Panc1 (cell line): ENCODE measurements around the gene PSMB9. TPM values are rescaled to one million over a fixed set of nuclear protein-coding genes. Genes with fewer than 3 reads are reported as not detected.

ENCODE experiments used
- ATAC-seq: fragments of 200-7000 bp; cut with Tn5 transposase; 2 replicates; pipeline ENCODE4 v1.9.1; 2020; ENCODE audit warnings: mild to moderate bottlenecking, moderate library complexity
- BruUV-seq: library from RNA; stranded (reverse); fragments of 400-500 nt; replicated peaks from 2 replicates; lab custom pipeline; 2021; lab: Mats Ljungman, UMichigan
- CTCF ChIA-PET: fragments of 300-600 bp; sonication (Branson Sonifier 250); formaldehyde crosslinking; loops from one replicate; lab custom pipeline; 2022; ENCODE audit warnings: antibody characterized with exemption; lab: Charles Lee
- POLR2A ChIA-PET: fragments of 300-600 bp; sonication (Branson Sonifier 250); formaldehyde crosslinking; loops from one replicate; lab custom pipeline; 2022; ENCODE audit warnings: antibody characterized with exemption; lab: Charles Lee
- DNase-seq: peaks from one replicate; pipeline ENCODE4 v3.0.0-alpha.2; 2010; ENCODE audit warnings: low read depth, low spot score
- H3K27ac ChIP-seq: 2 replicates; pipeline ENCODE4 v1.5.1; 2011; ENCODE audit warnings: mild to moderate bottlenecking, low read length, inconsistent platforms
- H3K27me3 ChIP-seq: fragments of 200-500 bp; sonication (Bioruptor generic); 2 replicates; pipeline ENCODE4 v1.6.0; 2014; ENCODE audit warnings: low read length, inconsistent platforms; ENCODE audit not compliant: control insufficient read depth, insufficient read depth
- H3K36me3 ChIP-seq: fragments of 200-500 bp; sonication (Bioruptor generic); 2 replicates; pipeline ENCODE4 v1.5.1; 2014; ENCODE audit warnings: inconsistent platforms, mild to moderate bottlenecking, low read length, moderate library complexity; ENCODE audit not compliant: control insufficient read depth, insufficient read depth
- H3K4me1 ChIP-seq: 2 replicates; pipeline ENCODE4 v1.5.1; 2011; ENCODE audit warnings: inconsistent platforms, mild to moderate bottlenecking, low read length, moderate library complexity; ENCODE audit not compliant: control insufficient read depth, insufficient read depth
- H3K4me3 ChIP-seq, 2 experiments: 2 replicates each; pipeline ENCODE4 v1.5.1; 2011 to 2012; ENCODE audit warnings: low read depth in 2 of 2, low read length in 2 of 2, mild to moderate bottlenecking in 2 of 2, inconsistent platforms in 1 of 2, moderate library complexity in 1 of 2
- H3K9me3 ChIP-seq: fragments of 200-500 bp; sonication (Bioruptor generic); 2 replicates; pipeline ENCODE4 v1.5.1; 2014; ENCODE audit warnings: low read depth, mild to moderate bottlenecking, inconsistent platforms, low read length, moderate library complexity; ENCODE audit not compliant: control insufficient read depth, insufficient read depth
- CTCF ChIP-seq: fragments of 450-650 bp; IDR thresholded peaks from 2 replicates; pipeline ENCODE4 v1.5.1; 2017; ENCODE audit warnings: mild to moderate bottlenecking
- POLR2AphosphoS5 ChIP-seq: IDR thresholded peaks from 2 replicates; pipeline ENCODE4 v1.6.1; 2012; ENCODE audit warnings: mild to moderate bottlenecking, low read depth, low read length, moderate library complexity
- SIN3A ChIP-seq: IDR thresholded peaks from 2 replicates; pipeline ENCODE4 v1.6.1; 2012; ENCODE audit warnings: low read depth, mild to moderate bottlenecking, low read length, moderate library complexity, borderline replicate concordance; ENCODE audit not compliant: insufficient read depth
- TCF7L2 ChIP-seq: IDR thresholded peaks from 2 replicates; pipeline ENCODE4 v1.6.1; 2011; ENCODE audit warnings: mild to moderate bottlenecking, low read depth, low read length, inconsistent platforms
- in situ Hi-C: cut with HindIII; loops from 2 replicates; pipeline ENCODE4 v1.10.0; 2016; ENCODE audit warnings: low sequenced_read_pairs, low pct_unique_long_range_greater_than_20kb
- intact Hi-C: fragments of 100-400 bp; cut with micrococcal nuclease; formaldehyde crosslinking; loops from one replicate; pipeline ENCODE4 v1.10.0; 2022; ENCODE audit not compliant: unreplicated experiment
- total RNA-seq: library from RNA; stranded (reverse); gene quantifications from one replicate; pipeline ENCODE4 v1.2.1, GENCODE V29; 2021; ENCODE audit not compliant: unreplicated experiment
- TF ChIP-seq, protein P1 (sequence below), 2 experiments: IDR thresholded peaks; 2 replicates each; pipeline ENCODE4 v1.6.1; 2011 to 2012; ENCODE audit warnings: low read depth in 2 of 2, control low read depth in 1 of 2, low read length in 1 of 2, mild to moderate bottlenecking in 1 of 2, moderate library complexity in 1 of 2; ENCODE audit not compliant: insufficient read depth in 1 of 2

The PSMB9 gene
- total RNA-seq, 1 experiment from 2014 or later, result 41.5 TPM

DNA sequence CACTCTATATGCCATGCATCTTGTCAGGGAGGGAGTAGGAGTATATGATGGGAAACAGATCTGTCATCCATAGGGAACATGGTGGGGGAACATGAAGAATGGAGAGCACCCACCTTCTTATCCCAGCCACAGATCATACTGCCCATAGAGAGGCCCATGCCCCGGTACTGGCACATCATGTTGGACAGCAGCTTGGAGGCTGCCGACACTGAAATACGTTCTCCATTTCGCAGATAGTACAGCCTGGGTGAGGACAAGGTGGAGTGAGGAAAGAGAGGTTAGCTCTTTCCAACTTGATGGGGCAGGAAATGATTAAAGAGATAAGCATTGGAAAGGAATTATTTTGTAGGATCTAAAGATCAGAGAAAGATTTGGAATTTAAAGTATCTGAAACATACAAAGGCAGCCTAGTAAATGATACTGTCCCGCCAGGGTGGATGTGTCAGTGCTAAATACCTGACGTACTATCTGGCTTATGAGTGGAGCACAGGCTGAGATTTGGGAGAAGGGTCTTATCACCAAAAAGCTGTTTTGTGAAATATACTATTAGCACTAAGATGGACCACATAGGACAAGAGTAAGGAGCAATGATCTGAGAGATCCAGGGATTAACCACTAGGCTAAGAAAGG is 11.9 kb upstream of the PSMB9 start:
- in situ Hi-C loops (no loop called here), intact Hi-C loops (no loop called here)
- Histone ChIP-seq H3K27me3 (no peaks in the 10 kb centered on the region), H3K36me3 (no peaks in the 10 kb centered on the region), H3K9me3 (no peaks in the 10 kb centered on the region), H3K4me3 (no peak overlapping the region), H3K27ac (no peak overlapping the region), H3K4me1 (peaks cover 10% of the 10 kb centered on the region)
- POLR2A ChIA-PET, result interaction anchor here (0.5 kb wide), 1 partner anchor 48 kb away, joined by 3 read pairs; no protein-coding TSS in a partner anchor
- BruUV-seq, result no TSS peak
- DNase-seq (no peak), ATAC-seq (no peak)
- CTCF ChIA-PET, result no interaction called here
- TF ChIP-seq CTCF (no peak), TCF7L2 (no peak), SIN3A (no peak), POLR2AphosphoS5 (no peak)
- TF ChIP-seq, protein P1, sequence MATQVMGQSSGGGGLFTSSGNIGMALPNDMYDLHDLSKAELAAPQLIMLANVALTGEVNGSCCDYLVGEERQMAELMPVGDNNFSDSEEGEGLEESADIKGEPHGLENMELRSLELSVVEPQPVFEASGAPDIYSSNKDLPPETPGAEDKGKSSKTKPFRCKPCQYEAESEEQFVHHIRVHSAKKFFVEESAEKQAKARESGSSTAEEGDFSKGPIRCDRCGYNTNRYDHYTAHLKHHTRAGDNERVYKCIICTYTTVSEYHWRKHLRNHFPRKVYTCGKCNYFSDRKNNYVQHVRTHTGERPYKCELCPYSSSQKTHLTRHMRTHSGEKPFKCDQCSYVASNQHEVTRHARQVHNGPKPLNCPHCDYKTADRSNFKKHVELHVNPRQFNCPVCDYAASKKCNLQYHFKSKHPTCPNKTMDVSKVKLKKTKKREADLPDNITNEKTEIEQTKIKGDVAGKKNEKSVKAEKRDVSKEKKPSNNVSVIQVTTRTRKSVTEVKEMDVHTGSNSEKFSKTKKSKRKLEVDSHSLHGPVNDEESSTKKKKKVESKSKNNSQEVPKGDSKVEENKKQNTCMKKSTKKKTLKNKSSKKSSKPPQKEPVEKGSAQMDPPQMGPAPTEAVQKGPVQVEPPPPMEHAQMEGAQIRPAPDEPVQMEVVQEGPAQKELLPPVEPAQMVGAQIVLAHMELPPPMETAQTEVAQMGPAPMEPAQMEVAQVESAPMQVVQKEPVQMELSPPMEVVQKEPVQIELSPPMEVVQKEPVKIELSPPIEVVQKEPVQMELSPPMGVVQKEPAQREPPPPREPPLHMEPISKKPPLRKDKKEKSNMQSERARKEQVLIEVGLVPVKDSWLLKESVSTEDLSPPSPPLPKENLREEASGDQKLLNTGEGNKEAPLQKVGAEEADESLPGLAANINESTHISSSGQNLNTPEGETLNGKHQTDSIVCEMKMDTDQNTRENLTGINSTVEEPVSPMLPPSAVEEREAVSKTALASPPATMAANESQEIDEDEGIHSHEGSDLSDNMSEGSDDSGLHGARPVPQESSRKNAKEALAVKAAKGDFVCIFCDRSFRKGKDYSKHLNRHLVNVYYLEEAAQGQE (IDR thresholded peaks at IDR 0.05; ENCODE audit: insufficient read depth in 1 of 2, low read depth in 2 of 2, low read length in 1 of 2), result no peak

GRCh38 chr6:32842690-32843089 is 11.3 kb upstream of the PSMB9 start:
- Histone ChIP-seq H3K27ac (peak overlapping the region; percentile 96; the same call in 1 of the 2 replicates), H3K36me3 (no peaks in the 10 kb centered on the region), H3K4me3 (peak overlapping the region in 1 of 2 experiments; percentile 77; a peak in 1 of 4 replicates), H3K27me3 (no peaks in the 10 kb centered on the region), H3K4me1 (peaks cover 7% of the 10 kb centered on the region), H3K9me3 (no peaks in the 10 kb centered on the region)
- no TSS peak for BruUV-seq
- intact Hi-C loops (no loop called here), in situ Hi-C loops (no loop called here)
- DNase-seq, result no peak
- CTCF ChIA-PET, result no interaction called here
- TF ChIP-seq, protein P1 (IDR thresholded peaks at IDR 0.05; ENCODE audit: insufficient read depth in 1 of 2, low read depth in 2 of 2, low read length in 1 of 2), result no peak
- no peak for TF ChIP-seq TCF7L2
- no peak for TF ChIP-seq CTCF
- no peak for TF ChIP-seq POLR2AphosphoS5
- no peak for TF ChIP-seq SIN3A
- ATAC-seq, result no peak
- POLR2A ChIA-PET, result no interaction called here
